CD4-positive, alpha-beta T cell treated with Interferon alpha-2 for 1 hour (primary cell): ENCODE measurements around the gene DAZAP1.

Experiments
- DNase-seq, 2 donors: peaks; one replicate each; pipeline ENCODE4 v3.0.0-alpha.2; 2020 to 2022

DAZAP1 gene

DNA sequence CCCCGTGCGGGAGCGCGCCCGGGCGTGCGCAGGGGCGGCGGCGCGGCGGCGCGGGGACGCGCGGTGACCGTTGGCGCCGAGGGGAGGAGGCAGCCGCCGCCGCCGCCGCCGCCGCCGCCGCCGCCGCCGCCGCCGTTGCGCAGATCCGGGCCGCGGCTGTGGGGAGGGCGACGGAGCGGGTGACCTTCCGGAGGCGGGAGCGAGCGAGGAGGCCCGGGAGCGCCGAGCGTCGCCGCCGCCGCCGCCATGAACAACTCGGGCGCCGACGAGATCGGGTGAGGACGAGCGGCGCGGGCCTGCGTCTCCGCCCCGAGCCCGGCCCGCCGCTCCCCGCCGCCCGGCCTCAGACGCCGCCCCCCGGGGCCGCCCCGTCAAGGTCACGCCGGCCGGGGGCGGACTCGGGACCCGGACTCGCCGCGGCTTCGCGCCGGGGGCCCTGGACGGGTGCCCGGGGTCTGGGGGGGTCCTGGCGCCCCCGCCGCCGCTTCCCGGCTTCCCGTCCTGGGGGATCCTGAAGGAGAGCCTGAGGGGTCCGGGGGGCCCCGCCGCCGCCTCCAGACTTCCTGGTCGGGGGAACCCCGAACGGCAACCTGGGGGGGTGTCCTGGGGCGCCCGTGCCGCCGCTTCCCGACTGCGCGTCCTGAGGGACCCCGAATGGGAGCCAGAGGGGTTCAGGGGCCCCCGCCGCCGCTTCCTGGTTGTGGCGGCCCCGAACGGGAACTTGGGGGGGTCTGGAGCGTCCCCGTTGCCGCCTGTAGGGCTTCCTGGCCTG lies at the start of gene DAZAP1:
TSS of gene DAZAP1 (plus strand) at position 59 of the 772 bp plus-strand sequence. CDS start at position 247, 188 bp downstream.
- DNase-seq = peak in 1 of 2 donors; percentile 42

GRCh38 chr19:1360126-1360817 lies 47.1 kb upstream of the DAZAP1 start:
- no peak for DNase-seq

DNA sequence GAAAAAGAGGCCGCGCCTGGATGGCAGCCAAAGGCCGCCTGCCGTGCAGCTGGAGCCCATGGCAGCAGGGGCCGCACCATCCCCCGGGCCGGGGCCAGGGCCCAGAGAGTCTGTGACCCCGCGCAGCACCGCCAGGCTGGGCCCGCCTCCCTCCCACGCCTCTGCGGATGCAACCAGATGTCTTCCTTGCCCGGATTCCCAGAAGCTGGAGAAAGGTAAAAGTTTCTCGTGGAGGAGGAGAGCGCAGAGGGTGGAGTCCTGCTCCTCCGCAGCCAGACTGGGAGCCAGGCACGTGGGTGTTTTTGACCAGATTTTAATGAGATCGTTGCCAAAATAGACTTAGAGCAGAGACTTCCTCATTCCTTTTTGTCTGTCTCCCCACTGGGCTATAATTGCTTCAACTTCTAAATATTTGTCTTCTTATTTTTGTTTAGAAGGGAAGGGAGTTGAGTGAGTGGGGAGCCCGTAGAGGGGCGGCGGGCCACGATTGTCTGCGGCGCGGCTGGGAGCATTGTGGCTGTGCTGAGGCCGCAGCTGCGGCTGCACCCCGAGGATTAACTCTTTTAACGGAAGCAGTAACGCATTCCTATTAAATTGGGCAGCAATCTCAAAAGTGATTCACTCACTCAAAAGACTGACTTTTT lies 46.4 kb upstream of the DAZAP1 start:
- no peak for DNase-seq

GRCh38 chr19:1361601-1362386 lies 45.6 kb upstream of the DAZAP1 start:
- DNase-seq = no peak

- no peak for DNase-seq
Measured at GRCh38 chr19:1362387-1363257, 44.8 kb upstream of the DAZAP1 start.

DNA sequence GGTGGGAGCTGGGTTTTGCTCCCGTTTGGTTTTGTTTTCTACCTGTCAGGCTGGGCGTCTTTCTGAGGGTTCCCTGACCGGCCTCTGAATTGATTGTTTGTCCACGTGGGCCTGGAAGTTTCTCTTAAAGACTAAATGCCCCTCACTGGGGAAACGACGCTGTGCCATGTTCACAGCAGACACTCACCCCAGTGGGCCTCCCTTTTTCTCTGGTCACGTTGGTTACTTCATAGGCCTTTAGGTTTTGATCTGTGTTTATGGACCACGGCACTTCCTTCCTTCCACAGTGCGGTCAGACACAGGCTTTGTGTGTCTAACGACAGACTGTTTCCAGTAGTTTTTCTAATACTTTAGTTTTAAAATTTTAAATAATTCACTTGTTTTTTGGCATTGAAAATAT lies 43.8 kb upstream of the DAZAP1 start:
- peak; percentile 20 to 50 for DNase-seq

- DNase-seq = peak in 1 of 2 donors; percentile 31
Measured at GRCh38 chr19:1364070-1364704, 43.2 kb upstream of the DAZAP1 start.

GRCh38 chr19:1365319-1366269 lies 41.8 kb upstream of the DAZAP1 start:
- DNase-seq = no peak

- no peak for DNase-seq
Measured at GRCh38 chr19:1366296-1366695, 41.1 kb upstream of the DAZAP1 start.

GRCh38 chr19:1366899-1367870 lies 40.2 kb upstream of the DAZAP1 start:
- no peak for DNase-seq

- DNase-seq = no peak
Measured at GRCh38 chr19:1369214-1369805, 38.1 kb upstream of the DAZAP1 start.

DNA sequence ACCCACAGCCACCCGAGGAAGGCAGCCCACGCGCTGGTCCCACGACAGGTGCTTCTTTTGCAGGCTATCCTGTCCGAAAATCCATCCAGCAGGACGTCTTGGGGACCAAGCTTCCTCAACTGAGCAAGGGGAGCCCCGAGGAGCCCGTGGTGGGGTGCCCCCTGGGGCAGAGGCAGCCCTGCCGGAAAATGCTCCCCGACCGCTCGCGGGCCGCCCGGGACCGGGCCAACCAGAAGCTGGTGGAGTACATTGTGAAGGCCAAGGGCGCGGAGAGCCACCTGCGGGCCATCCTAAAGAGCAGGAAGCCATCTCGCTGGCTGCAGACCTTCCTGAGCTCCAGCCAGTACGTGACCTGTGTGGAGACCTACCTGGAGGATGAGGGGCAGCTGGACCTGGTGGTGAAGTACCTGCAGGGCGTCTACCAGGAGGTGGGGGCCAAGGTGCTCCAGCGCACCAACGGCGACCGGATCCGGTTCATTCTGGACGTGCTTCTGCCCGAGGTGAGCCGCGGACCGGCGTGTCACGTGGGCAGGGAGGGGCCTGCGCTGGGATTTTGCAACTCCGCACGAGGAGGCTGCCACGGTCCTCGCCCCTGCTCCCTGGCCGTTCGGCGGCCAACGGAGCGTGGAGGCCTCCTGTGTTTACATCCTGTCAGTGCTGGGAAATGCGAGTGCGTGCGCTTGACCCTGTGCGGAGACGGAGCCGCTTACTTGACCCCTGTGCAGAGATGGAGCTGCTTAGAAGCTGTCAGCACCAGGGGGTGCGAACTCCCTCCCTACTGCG lies 36.6 kb upstream of the DAZAP1 start:
- no peak for DNase-seq

DNA sequence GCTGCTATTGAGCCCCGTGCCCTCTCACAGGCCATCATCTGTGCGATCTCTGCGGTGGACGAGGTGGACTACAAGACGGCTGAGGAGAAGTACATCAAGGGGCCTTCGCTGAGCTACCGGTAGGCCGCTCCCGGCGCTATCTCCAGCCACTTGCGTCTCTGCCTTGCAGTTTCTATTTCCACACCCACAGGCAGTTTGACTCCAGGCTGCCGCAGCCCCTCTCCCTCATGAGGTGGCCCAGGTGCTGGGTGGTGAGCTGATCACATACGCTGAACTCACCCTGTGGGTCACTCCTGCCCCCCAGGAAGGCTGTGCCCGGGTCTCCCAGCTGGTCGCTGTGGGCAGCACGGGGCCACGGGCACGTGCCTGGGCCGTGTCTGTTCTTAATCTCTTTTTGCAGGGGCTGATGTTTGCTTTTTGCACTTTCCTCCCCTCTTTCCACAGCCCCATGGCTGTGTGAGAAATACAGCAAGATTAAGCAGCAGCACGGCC lies 34.3 kb upstream of the DAZAP1 start:
- no peak for DNase-seq

DNA sequence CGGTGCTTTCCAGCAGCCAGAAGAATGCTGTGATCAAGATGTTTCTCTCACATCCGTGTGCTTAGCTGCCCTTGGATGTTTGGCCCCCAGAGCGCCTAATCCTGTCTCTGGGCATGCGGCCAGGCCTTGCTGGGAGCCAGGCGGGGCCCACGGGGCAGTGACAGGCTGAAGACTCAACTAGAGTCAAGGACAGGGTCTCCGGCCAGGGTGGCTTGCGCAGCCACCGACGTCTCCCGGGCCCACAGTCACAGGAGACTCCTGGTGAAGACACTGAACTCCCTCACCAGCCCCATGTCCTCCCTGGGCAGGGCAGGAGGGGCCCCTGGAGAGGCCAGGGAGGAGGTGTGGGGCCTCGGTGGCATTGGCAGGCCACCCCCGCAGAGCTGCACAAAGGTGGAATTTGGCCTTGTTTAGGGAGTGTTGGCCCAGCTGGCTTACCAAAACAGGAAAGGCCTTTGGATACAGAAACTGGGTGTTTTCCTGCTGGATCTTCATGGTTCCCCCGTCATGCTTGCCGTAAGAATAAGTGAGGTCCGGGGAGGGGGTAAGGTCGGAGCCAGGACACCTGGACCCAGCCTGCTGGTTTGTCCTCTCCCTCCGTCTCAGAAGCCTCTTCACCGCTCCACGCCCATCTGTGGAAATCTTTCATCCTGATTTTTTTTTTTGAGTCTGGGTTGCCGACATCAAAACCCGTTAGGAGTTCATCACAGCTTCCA lies 33.7 kb upstream of the DAZAP1 start:
- DNase-seq = no peak

DNA sequence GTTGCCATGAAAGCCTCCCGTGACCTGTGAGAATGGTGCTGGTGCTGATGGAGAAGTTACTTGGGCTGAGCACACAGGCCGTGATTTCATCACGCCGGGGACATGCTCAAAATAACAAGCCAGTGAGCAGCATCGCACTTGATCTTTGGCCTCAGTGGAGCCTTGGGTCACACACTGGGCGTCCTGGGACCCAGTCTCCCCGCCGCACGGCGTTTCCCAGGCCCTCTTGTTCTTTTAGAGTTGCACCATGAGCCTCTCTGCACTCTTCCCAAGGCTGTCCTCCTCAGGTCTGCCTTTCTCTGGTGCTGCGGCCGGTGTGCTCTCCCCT lies 33.2 kb upstream of the DAZAP1 start:
- no peak for DNase-seq

DNA sequence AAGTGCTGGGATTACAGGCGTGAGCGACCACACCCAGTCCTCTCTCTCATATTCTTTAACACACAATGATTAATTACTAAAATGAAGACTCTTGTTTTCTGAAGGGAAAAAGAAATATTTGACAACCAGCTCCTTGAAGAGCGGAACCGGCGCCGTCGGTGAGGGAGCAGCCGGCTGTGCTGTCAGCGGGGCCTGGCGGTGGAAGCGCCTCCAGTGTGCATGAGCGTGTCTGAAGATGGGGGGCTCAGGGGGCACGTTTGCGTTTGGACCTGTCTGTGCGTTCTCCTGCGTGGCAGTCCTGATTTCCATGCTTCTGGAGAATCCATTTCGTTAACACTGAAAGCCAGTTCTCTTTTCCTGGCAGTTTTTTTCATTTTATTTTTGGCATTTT lies 31.0 kb upstream of the DAZAP1 start:
- DNase-seq = no peak
